ENCODE results near the gene EXOSC2.

EXOSC2 gene

GRCh38 chr9:130693426-130694191 lies at the start of gene EXOSC2:
Gene EXOSC2, plus strand, starts transcription at chr9:130693780. Its CDS starts 12 bp downstream, at chr9:130693792.
- peak; percentile 94 for DNase-seq (ENCODE audit: low spot score)

GRCh38 chr9:130651221-130651620 lies 42.4 kb upstream of the EXOSC2 start:
- no peak for DNase-seq (ENCODE audit: low spot score)

- DNase-seq (ENCODE audit: low spot score), result no peak
These were observed 41.8 kb upstream of the EXOSC2 start for GRCh38 chr9:130651752-130652151.

- no peak for DNase-seq (ENCODE audit: low spot score)
These were observed 38.7 kb upstream of the EXOSC2 start for GRCh38 chr9:130654879-130655278.

- peak; percentile 60 for DNase-seq (ENCODE audit: low spot score)
These were observed 34.5 kb upstream of the EXOSC2 start for GRCh38 chr9:130658893-130659698.

- peak; percentile 84 for DNase-seq (ENCODE audit: low spot score)
These were observed 33.8 kb upstream of the EXOSC2 start for GRCh38 chr9:130659699-130660248.

- no peak for DNase-seq (ENCODE audit: low spot score)
These were observed 33.3 kb upstream of the EXOSC2 start for GRCh38 chr9:130660326-130660682.

GRCh38 chr9:130660683-130661450 lies 32.7 kb upstream of the EXOSC2 start:
- peak; percentile 69 for DNase-seq (ENCODE audit: low spot score)

GRCh38 chr9:130661451-130662098 lies 32.0 kb upstream of the EXOSC2 start:
- peak; percentile 26 for DNase-seq (ENCODE audit: low spot score)

- DNase-seq (ENCODE audit: low spot score), result peak; percentile 32
These were observed 31.2 kb upstream of the EXOSC2 start for GRCh38 chr9:130662099-130662969.

- DNase-seq (ENCODE audit: low spot score), result peak; percentile 24
These were observed 30.7 kb upstream of the EXOSC2 start for GRCh38 chr9:130662970-130663257.

- peak; percentile 69 for DNase-seq (ENCODE audit: low spot score)
These were observed 30.2 kb upstream of the EXOSC2 start for GRCh38 chr9:130663258-130663976.

GRCh38 chr9:130663977-130664250 lies 29.7 kb upstream of the EXOSC2 start:
- DNase-seq (ENCODE audit: low spot score), result no peak

- DNase-seq (ENCODE audit: low spot score), result peak; percentile 65
These were observed 29.1 kb upstream of the EXOSC2 start, which contains the start of gene PRDM12 for GRCh38 chr9:130664251-130665028. Gene PRDM12, plus strand, starts transcription at chr9:130664594. Its CDS starts 60 bp downstream, at chr9:130664654.

GRCh38 chr9:130665029-130665430 lies 28.6 kb upstream of the EXOSC2 start:
- peak; percentile 43 for DNase-seq (ENCODE audit: low spot score)

GRCh38 chr9:130665431-130666392 lies 27.9 kb upstream of the EXOSC2 start:
- DNase-seq (ENCODE audit: low spot score), result peak; percentile 61

GRCh38 chr9:130666393-130667119 lies 27.0 kb upstream of the EXOSC2 start:
- peak; percentile 50 for DNase-seq (ENCODE audit: low spot score)

- DNase-seq (ENCODE audit: low spot score), result peak; percentile 7
These were observed 26.5 kb upstream of the EXOSC2 start for GRCh38 chr9:130667120-130667435.
